Measurements from ENCODE around the gene CHRNA1.
"Not testable (repeated sequence)": the region's sequence is repeated elsewhere in the genome, so short reads cannot be mapped to it uniquely, and the experiment has no call there.

The CHRNA1 gene

GRCh38 chr2:174730698-174731018, 33.6 kb downstream of the CHRNA1 start:
- Histone ChIP-seq H3K27me3 (ENCODE audit: low read depth) (no peaks in the 10 kb centered on the region), H3K4me3 (no peak overlapping the region), H3K9me3 (no peaks in the 10 kb centered on the region), H3K36me3 (replicated peaks) (no peaks in the 10 kb centered on the region), H3K4me1 (no peaks in the 10 kb centered on the region)
- in situ Hi-C loops (cut with MboI; ENCODE audit: low sequenced_read_pairs) = no loop called here
- DNase-seq (ENCODE audit: low spot score in 2 of 2) = no peak

GRCh38 chr2:174729797-174730697, 34.2 kb downstream of the CHRNA1 start:
- Histone ChIP-seq H3K4me1 (no peaks in the 10 kb centered on the region), H3K27me3 (ENCODE audit: low read depth) (no peaks in the 10 kb centered on the region), H3K4me3 (no peak overlapping the region), H3K9me3 (no peaks in the 10 kb centered on the region), H3K36me3 (replicated peaks) (no peaks in the 10 kb centered on the region)
- in situ Hi-C loops (cut with MboI; ENCODE audit: low sequenced_read_pairs) = no loop called here
- no peak for DNase-seq (ENCODE audit: low spot score in 2 of 2)

- DNase-seq (ENCODE audit: low spot score in 2 of 2) = no peak
- Histone ChIP-seq H3K4me1 (no peaks in the 10 kb centered on the region), H3K9me3 (no peaks in the 10 kb centered on the region), H3K27me3 (ENCODE audit: low read depth) (no peaks in the 10 kb centered on the region), H3K36me3 (replicated peaks) (no peaks in the 10 kb centered on the region), H3K4me3 (no peak overlapping the region)
- in situ Hi-C loops (cut with MboI; ENCODE audit: low sequenced_read_pairs) = no loop called here
These were observed 36.2 kb downstream of the CHRNA1 start for GRCh38 chr2:174728096-174728495.

- H3K4me1 ChIP-seq = no peaks in the 10 kb centered on the region
- no peaks in the 10 kb centered on the region for H3K36me3 ChIP-seq (replicated peaks)
- in situ Hi-C loops (cut with MboI; ENCODE audit: low sequenced_read_pairs) = no loop called here
- DNase-seq (ENCODE audit: low spot score in 2 of 2) = no peak
- H3K9me3 ChIP-seq = no peaks in the 10 kb centered on the region
- H3K4me3 ChIP-seq = no peak overlapping the region
- no peaks in the 10 kb centered on the region for H3K27me3 ChIP-seq (ENCODE audit: low read depth)
These were observed 38.1 kb downstream of the CHRNA1 start for GRCh38 chr2:174726212-174726611.

GRCh38 chr2:174722942-174723592, 41.2 kb downstream of the CHRNA1 start:
- Histone ChIP-seq H3K27me3 (ENCODE audit: low read depth) (no peaks in the 10 kb centered on the region), H3K36me3 (replicated peaks) (no peaks in the 10 kb centered on the region), H3K4me3 (no peak overlapping the region), H3K9me3 (no peaks in the 10 kb centered on the region), H3K4me1 (no peaks in the 10 kb centered on the region)
- in situ Hi-C loops (cut with MboI; ENCODE audit: low sequenced_read_pairs) = loop anchor here (25.0 kb wide), 1 partner anchor 1364 kb away; the partner anchor contains the start of genes EVX2, HOXD12 and HOXD13
- DNase-seq (ENCODE audit: low spot score in 2 of 2) = no peak

- Histone ChIP-seq H3K36me3 (replicated peaks) (no peaks in the 10 kb centered on the region), H3K4me3 (no peak overlapping the region), H3K27me3 (ENCODE audit: low read depth) (no peaks in the 10 kb centered on the region), H3K4me1 (no peaks in the 10 kb centered on the region), H3K9me3 (no peaks in the 10 kb centered on the region)
- DNase-seq (ENCODE audit: low spot score in 2 of 2) = no peak
- in situ Hi-C loops (cut with MboI; ENCODE audit: low sequenced_read_pairs) = loop anchor here (25.0 kb wide), 1 partner anchor 1368 kb away; the partner anchor contains the start of genes EVX2, HOXD12 and HOXD13
These were observed 45.3 kb downstream of the CHRNA1 start for GRCh38 chr2:174719016-174719415.

- in situ Hi-C loops (cut with MboI; ENCODE audit: low sequenced_read_pairs) = loop anchor here (25.0 kb wide), 1 partner anchor 1369 kb away; the partner anchor contains the start of genes EVX2, HOXD12 and HOXD13
- no peaks in the 10 kb centered on the region for H3K27me3 ChIP-seq (ENCODE audit: low read depth)
- H3K4me1 ChIP-seq = no peaks in the 10 kb centered on the region
- no peaks in the 10 kb centered on the region for H3K9me3 ChIP-seq
- no peak overlapping the region for H3K4me3 ChIP-seq
- H3K36me3 ChIP-seq (replicated peaks) = no peaks in the 10 kb centered on the region
- DNase-seq (ENCODE audit: low spot score in 2 of 2) = no peak
These were observed 45.7 kb downstream of the CHRNA1 start for GRCh38 chr2:174718591-174718990.

- Histone ChIP-seq H3K4me1 (no peaks in the 10 kb centered on the region), H3K27me3 (ENCODE audit: low read depth) (no peaks in the 10 kb centered on the region), H3K4me3 (no peak overlapping the region), H3K36me3 (replicated peaks) (no peaks in the 10 kb centered on the region), H3K9me3 (no peaks in the 10 kb centered on the region)
- in situ Hi-C loops (cut with MboI; ENCODE audit: low sequenced_read_pairs) = loop anchor here (25.0 kb wide), 1 partner anchor 1369 kb away; the partner anchor contains the start of genes EVX2, HOXD12 and HOXD13
- DNase-seq (ENCODE audit: low spot score in 2 of 2) = no peak
These were observed 46.4 kb downstream of the CHRNA1 start for GRCh38 chr2:174717916-174718315.

- in situ Hi-C loops (cut with MboI; ENCODE audit: low sequenced_read_pairs) = loop anchor here (25.0 kb wide), 1 partner anchor 1370 kb away; the partner anchor contains the start of genes EVX2, HOXD12 and HOXD13
- no peak overlapping the region for H3K4me3 ChIP-seq
- no peaks in the 10 kb centered on the region for H3K27me3 ChIP-seq (ENCODE audit: low read depth)
- DNase-seq (ENCODE audit: low spot score in 2 of 2) = no peak
- no peaks in the 10 kb centered on the region for H3K9me3 ChIP-seq
- no peaks in the 10 kb centered on the region for H3K36me3 ChIP-seq (replicated peaks)
- H3K4me1 ChIP-seq = no peaks in the 10 kb centered on the region
These were observed 47.0 kb downstream of the CHRNA1 start for GRCh38 chr2:174717273-174717672.

GRCh38 chr2:174716785-174717184, 47.5 kb downstream of the CHRNA1 start:
- H3K36me3 ChIP-seq (replicated peaks) = no peaks in the 10 kb centered on the region
- in situ Hi-C loops (cut with MboI; ENCODE audit: low sequenced_read_pairs) = loop anchor here (25.0 kb wide), 1 partner anchor 1371 kb away; the partner anchor contains the start of genes EVX2, HOXD12 and HOXD13
- H3K9me3 ChIP-seq = no peaks in the 10 kb centered on the region
- H3K27me3 ChIP-seq (ENCODE audit: low read depth) = no peaks in the 10 kb centered on the region
- no peak for DNase-seq (ENCODE audit: low spot score in 2 of 2)
- H3K4me1 ChIP-seq = no peaks in the 10 kb centered on the region
- no peak overlapping the region for H3K4me3 ChIP-seq

- in situ Hi-C loops (cut with MboI; ENCODE audit: low sequenced_read_pairs) = loop anchor here (25.0 kb wide), 1 partner anchor 1374 kb away; the partner anchor contains the start of genes EVX2, HOXD12 and HOXD13
- H3K4me3 ChIP-seq = no peak overlapping the region
- H3K27me3 ChIP-seq (ENCODE audit: low read depth) = no peaks in the 10 kb centered on the region
- no peaks in the 10 kb centered on the region for H3K4me1 ChIP-seq
- no peaks in the 10 kb centered on the region for H3K36me3 ChIP-seq (replicated peaks)
- DNase-seq (ENCODE audit: low spot score in 2 of 2) = no peak
- H3K9me3 ChIP-seq = no peaks in the 10 kb centered on the region
These were observed 50.6 kb downstream of the CHRNA1 start for GRCh38 chr2:174713686-174714085.

- DNase-seq (ENCODE audit: low spot score in 2 of 2) = no peak
- peaks cover 12% of the 10 kb centered on the region for H3K27me3 ChIP-seq (ENCODE audit: low read depth)
- in situ Hi-C loops (cut with MboI; ENCODE audit: low sequenced_read_pairs) = loop anchor here (25.0 kb wide), 1 partner anchor 1376 kb away; the partner anchor contains the start of genes EVX2, HOXD12 and HOXD13
- H3K4me1 ChIP-seq = no peaks in the 10 kb centered on the region
- no peaks in the 10 kb centered on the region for H3K36me3 ChIP-seq (replicated peaks)
- no peaks in the 10 kb centered on the region for H3K9me3 ChIP-seq
- H3K4me3 ChIP-seq = no peak overlapping the region
These were observed 53.1 kb downstream of the CHRNA1 start for GRCh38 chr2:174711206-174711605.

- not testable (repeated sequence) for H3K36me3 ChIP-seq (replicated peaks); DNase-seq (ENCODE audit: low spot score in 2 of 2); H3K4me3 ChIP-seq; H3K4me1 ChIP-seq; H3K9me3 ChIP-seq
- in situ Hi-C loops (cut with MboI; ENCODE audit: low sequenced_read_pairs) = loop anchor here (25.0 kb wide), 1 partner anchor 1378 kb away; the partner anchor contains the start of genes EVX2, HOXD12 and HOXD13
- H3K27me3 ChIP-seq (ENCODE audit: low read depth) = peaks cover 15% of the 10 kb centered on the region
These were observed 54.8 kb downstream of the CHRNA1 start for GRCh38 chr2:174709416-174710004.
